Panc1 (cell line): ENCODE measurements around the gene NPAS2. TPM values are rescaled to one million over a fixed set of nuclear protein-coding genes. Genes with fewer than 3 reads are reported as not detected.

ENCODE experiments used
- ATAC-seq: fragments of 200-7000 bp; cut with Tn5 transposase; 2 replicates; pipeline ENCODE4 v1.9.1; 2020; ENCODE audit warnings: mild to moderate bottlenecking, moderate library complexity
- BruUV-seq: library from RNA; stranded (reverse); fragments of 400-500 nt; replicated peaks from 2 replicates; lab custom pipeline; 2021; lab: Mats Ljungman, UMichigan
- CTCF ChIA-PET: fragments of 300-600 bp; sonication (Branson Sonifier 250); formaldehyde crosslinking; loops from one replicate; lab custom pipeline; 2022; ENCODE audit warnings: antibody characterized with exemption; lab: Charles Lee
- POLR2A ChIA-PET: fragments of 300-600 bp; sonication (Branson Sonifier 250); formaldehyde crosslinking; loops from one replicate; lab custom pipeline; 2022; ENCODE audit warnings: antibody characterized with exemption; lab: Charles Lee
- DNase-seq: peaks from one replicate; pipeline ENCODE4 v3.0.0-alpha.2; 2010; ENCODE audit warnings: low read depth, low spot score
- H3K27ac ChIP-seq: 2 replicates; pipeline ENCODE4 v1.5.1; 2011; ENCODE audit warnings: mild to moderate bottlenecking, low read length, inconsistent platforms
- H3K27me3 ChIP-seq: fragments of 200-500 bp; sonication (Bioruptor generic); 2 replicates; pipeline ENCODE4 v1.6.0; 2014; ENCODE audit warnings: low read length, inconsistent platforms; ENCODE audit not compliant: control insufficient read depth, insufficient read depth
- H3K36me3 ChIP-seq: fragments of 200-500 bp; sonication (Bioruptor generic); 2 replicates; pipeline ENCODE4 v1.5.1; 2014; ENCODE audit warnings: inconsistent platforms, mild to moderate bottlenecking, low read length, moderate library complexity; ENCODE audit not compliant: control insufficient read depth, insufficient read depth
- H3K4me1 ChIP-seq: 2 replicates; pipeline ENCODE4 v1.5.1; 2011; ENCODE audit warnings: inconsistent platforms, mild to moderate bottlenecking, low read length, moderate library complexity; ENCODE audit not compliant: control insufficient read depth, insufficient read depth
- H3K4me3 ChIP-seq, 2 experiments: 2 replicates each; pipeline ENCODE4 v1.5.1; 2011 to 2012; ENCODE audit warnings: low read depth in 2 of 2, low read length in 2 of 2, mild to moderate bottlenecking in 2 of 2, inconsistent platforms in 1 of 2, moderate library complexity in 1 of 2
- H3K9me3 ChIP-seq: fragments of 200-500 bp; sonication (Bioruptor generic); 2 replicates; pipeline ENCODE4 v1.5.1; 2014; ENCODE audit warnings: low read depth, mild to moderate bottlenecking, inconsistent platforms, low read length, moderate library complexity; ENCODE audit not compliant: control insufficient read depth, insufficient read depth
- POLR2AphosphoS5 ChIP-seq: IDR thresholded peaks from 2 replicates; pipeline ENCODE4 v1.6.1; 2012; ENCODE audit warnings: mild to moderate bottlenecking, low read depth, low read length, moderate library complexity
- SIN3A ChIP-seq: IDR thresholded peaks from 2 replicates; pipeline ENCODE4 v1.6.1; 2012; ENCODE audit warnings: low read depth, mild to moderate bottlenecking, low read length, moderate library complexity, borderline replicate concordance; ENCODE audit not compliant: insufficient read depth
- TCF7L2 ChIP-seq: IDR thresholded peaks from 2 replicates; pipeline ENCODE4 v1.6.1; 2011; ENCODE audit warnings: mild to moderate bottlenecking, low read depth, low read length, inconsistent platforms
- in situ Hi-C: cut with HindIII; loops from 2 replicates; pipeline ENCODE4 v1.10.0; 2016; ENCODE audit warnings: low sequenced_read_pairs, low pct_unique_long_range_greater_than_20kb
- intact Hi-C: fragments of 100-400 bp; cut with micrococcal nuclease; formaldehyde crosslinking; loops from one replicate; pipeline ENCODE4 v1.10.0; 2022; ENCODE audit not compliant: unreplicated experiment
- total RNA-seq: library from RNA; stranded (reverse); gene quantifications from one replicate; pipeline ENCODE4 v1.2.1, GENCODE V29; 2021; ENCODE audit not compliant: unreplicated experiment
- TF ChIP-seq, protein P1 (sequence below), 2 experiments: IDR thresholded peaks; 2 replicates each; pipeline ENCODE4 v1.6.1; 2011 to 2012; ENCODE audit warnings: low read depth in 2 of 2, control low read depth in 1 of 2, low read length in 1 of 2, mild to moderate bottlenecking in 1 of 2, moderate library complexity in 1 of 2; ENCODE audit not compliant: insufficient read depth in 1 of 2
- TF ChIP-seq, protein P2 (sequence below): fragments of 450-650 bp; IDR thresholded peaks from 2 replicates; pipeline ENCODE4 v1.5.1; 2017; ENCODE audit warnings: mild to moderate bottlenecking

NPAS2 gene
- total RNA-seq, 1 experiment from 2014 or later, result 72.8 TPM

- no peak for DNase-seq
- in situ Hi-C loops, result no loop called here
- Histone ChIP-seq H3K4me1 (no peaks in the 10 kb centered on the region), H3K36me3 (no peaks in the 10 kb centered on the region), H3K27ac (no peak overlapping the region), H3K9me3 (no peaks in the 10 kb centered on the region), H3K4me3 (no peak overlapping the region), H3K27me3 (no peaks in the 10 kb centered on the region)
- TF ChIP-seq POLR2AphosphoS5 (no peak), SIN3A (no peak), TCF7L2 (no peak)
- TF ChIP-seq, protein P1, sequence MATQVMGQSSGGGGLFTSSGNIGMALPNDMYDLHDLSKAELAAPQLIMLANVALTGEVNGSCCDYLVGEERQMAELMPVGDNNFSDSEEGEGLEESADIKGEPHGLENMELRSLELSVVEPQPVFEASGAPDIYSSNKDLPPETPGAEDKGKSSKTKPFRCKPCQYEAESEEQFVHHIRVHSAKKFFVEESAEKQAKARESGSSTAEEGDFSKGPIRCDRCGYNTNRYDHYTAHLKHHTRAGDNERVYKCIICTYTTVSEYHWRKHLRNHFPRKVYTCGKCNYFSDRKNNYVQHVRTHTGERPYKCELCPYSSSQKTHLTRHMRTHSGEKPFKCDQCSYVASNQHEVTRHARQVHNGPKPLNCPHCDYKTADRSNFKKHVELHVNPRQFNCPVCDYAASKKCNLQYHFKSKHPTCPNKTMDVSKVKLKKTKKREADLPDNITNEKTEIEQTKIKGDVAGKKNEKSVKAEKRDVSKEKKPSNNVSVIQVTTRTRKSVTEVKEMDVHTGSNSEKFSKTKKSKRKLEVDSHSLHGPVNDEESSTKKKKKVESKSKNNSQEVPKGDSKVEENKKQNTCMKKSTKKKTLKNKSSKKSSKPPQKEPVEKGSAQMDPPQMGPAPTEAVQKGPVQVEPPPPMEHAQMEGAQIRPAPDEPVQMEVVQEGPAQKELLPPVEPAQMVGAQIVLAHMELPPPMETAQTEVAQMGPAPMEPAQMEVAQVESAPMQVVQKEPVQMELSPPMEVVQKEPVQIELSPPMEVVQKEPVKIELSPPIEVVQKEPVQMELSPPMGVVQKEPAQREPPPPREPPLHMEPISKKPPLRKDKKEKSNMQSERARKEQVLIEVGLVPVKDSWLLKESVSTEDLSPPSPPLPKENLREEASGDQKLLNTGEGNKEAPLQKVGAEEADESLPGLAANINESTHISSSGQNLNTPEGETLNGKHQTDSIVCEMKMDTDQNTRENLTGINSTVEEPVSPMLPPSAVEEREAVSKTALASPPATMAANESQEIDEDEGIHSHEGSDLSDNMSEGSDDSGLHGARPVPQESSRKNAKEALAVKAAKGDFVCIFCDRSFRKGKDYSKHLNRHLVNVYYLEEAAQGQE (IDR thresholded peaks at IDR 0.05; ENCODE audit: insufficient read depth in 1 of 2, low read depth in 2 of 2, low read length in 1 of 2), result no peak
- TF ChIP-seq, protein P2, sequence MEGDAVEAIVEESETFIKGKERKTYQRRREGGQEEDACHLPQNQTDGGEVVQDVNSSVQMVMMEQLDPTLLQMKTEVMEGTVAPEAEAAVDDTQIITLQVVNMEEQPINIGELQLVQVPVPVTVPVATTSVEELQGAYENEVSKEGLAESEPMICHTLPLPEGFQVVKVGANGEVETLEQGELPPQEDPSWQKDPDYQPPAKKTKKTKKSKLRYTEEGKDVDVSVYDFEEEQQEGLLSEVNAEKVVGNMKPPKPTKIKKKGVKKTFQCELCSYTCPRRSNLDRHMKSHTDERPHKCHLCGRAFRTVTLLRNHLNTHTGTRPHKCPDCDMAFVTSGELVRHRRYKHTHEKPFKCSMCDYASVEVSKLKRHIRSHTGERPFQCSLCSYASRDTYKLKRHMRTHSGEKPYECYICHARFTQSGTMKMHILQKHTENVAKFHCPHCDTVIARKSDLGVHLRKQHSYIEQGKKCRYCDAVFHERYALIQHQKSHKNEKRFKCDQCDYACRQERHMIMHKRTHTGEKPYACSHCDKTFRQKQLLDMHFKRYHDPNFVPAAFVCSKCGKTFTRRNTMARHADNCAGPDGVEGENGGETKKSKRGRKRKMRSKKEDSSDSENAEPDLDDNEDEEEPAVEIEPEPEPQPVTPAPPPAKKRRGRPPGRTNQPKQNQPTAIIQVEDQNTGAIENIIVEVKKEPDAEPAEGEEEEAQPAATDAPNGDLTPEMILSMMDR, result no peak
- intact Hi-C loops, result no loop called here
- no peak for ATAC-seq
- ChIA-PET POLR2A (no interaction called here), CTCF (no interaction called here)
- no TSS peak for BruUV-seq
Measured at GRCh38 chr2:100963026-100963375, 143.1 kb downstream of the NPAS2 start.

DNA sequence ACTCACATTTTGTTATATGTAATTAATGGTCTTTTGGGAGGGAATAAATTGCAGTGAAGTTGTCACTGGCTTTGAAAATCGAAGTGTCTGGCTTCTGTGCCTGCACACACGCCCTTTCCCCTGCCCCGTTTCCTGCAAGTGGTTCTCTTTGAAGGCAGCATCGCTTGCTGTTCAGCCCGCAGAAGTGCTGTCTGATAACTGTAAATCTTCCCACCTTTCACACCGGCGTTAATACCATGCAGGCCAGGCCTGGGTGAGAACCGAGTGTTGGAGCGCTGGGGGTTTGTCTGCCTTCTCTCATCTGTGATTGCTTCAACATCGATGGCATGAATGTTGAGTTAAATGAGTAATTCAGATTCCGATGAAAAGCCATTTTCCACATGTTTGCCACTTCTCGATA is 144.3 kb downstream of the NPAS2 start:
- TF ChIP-seq POLR2AphosphoS5, result no peak
- no peak for TF ChIP-seq SIN3A
- TF ChIP-seq, protein P2, result no peak
- TF ChIP-seq, protein P1 (IDR thresholded peaks at IDR 0.05; ENCODE audit: insufficient read depth in 1 of 2, low read depth in 2 of 2, low read length in 1 of 2), result no peak
- TF ChIP-seq TCF7L2, result no peak
- H3K27ac ChIP-seq, result no peak overlapping the region
- ChIA-PET POLR2A (no interaction called here), CTCF (no interaction called here)
- in situ Hi-C loops, result no loop called here
- intact Hi-C loops, result no loop called here
- H3K4me1 ChIP-seq, result no peaks in the 10 kb centered on the region
- no peak overlapping the region for H3K4me3 ChIP-seq
- ATAC-seq (no peak), DNase-seq (no peak)
- H3K27me3 ChIP-seq, result no peaks in the 10 kb centered on the region
- BruUV-seq, result no TSS peak
- H3K9me3 ChIP-seq, result no peaks in the 10 kb centered on the region
- H3K36me3 ChIP-seq, result no peaks in the 10 kb centered on the region
